H1 (cell line): ENCODE results near the gene NSD2. TPM values are rescaled to one million over a fixed set of nuclear protein-coding genes. Genes with fewer than 3 reads are reported as not detected.

Experiments used
- CTCF ChIA-PET: fragments of 300-600 bp; sonication (Branson Sonifier 250); formaldehyde crosslinking; loops from one replicate; lab custom pipeline; 2021; ENCODE audit not compliant: partially characterized antibody; lab: Charles Lee
- POLR2A ChIA-PET: fragments of 300-600 bp; sonication (Branson Sonifier 250); formaldehyde crosslinking; loops from one replicate; lab custom pipeline; 2021; ENCODE audit warnings: inconsistent platforms; ENCODE audit not compliant: partially characterized antibody; lab: Charles Lee
- DNase-seq, 2 experiments: peaks; one replicate each; pipeline versions ENCODE4 v3.0.0 to v3.0.0-alpha.2; 2010 to 2022; ENCODE audit warnings: low spot score in 2 of 2, low read depth in 1 of 2, mixed read lengths in 1 of 2
- FAIRE-seq: peaks from 2 replicates; lab custom pipeline; 2011; peaks lifted over from hg19 to GRCh38; lab: Jason Lieb, UNC
- H2AFZ ChIP-seq: 2 replicates; pipeline ENCODE4 v1.8.1; 2012; ENCODE audit warnings: low read length, inconsistent platforms
- H2AK5ac ChIP-seq: 2 replicates; pipeline ENCODE4 v1.6.1; 2013; ENCODE audit warnings: low read depth, low read length
- H2BK120ac ChIP-seq: replicated peaks from 2 replicates; pipeline ENCODE3; 2013; ENCODE audit warnings: low read depth, low read length, inconsistent platforms
- H2BK12ac ChIP-seq: 2 replicates; pipeline ENCODE4 v1.6.1; 2013; ENCODE audit warnings: low read depth, low read length
- H2BK15ac ChIP-seq: 2 replicates; pipeline ENCODE4 v1.6.1; 2013; ENCODE audit warnings: low read length
- H2BK20ac ChIP-seq: 2 replicates; pipeline ENCODE4 v1.6.1; 2013; ENCODE audit warnings: low read length
- H2BK5ac ChIP-seq: 2 replicates; pipeline ENCODE4 v1.6.1; 2013; ENCODE audit warnings: low read depth, low read length
- H3K14ac ChIP-seq: 2 replicates; pipeline ENCODE4 v1.6.1; 2013; ENCODE audit warnings: inconsistent platforms; ENCODE audit not compliant: insufficient read length
- H3K18ac ChIP-seq: 2 replicates; pipeline ENCODE4 v1.6.1; 2013; ENCODE audit warnings: low read length; ENCODE audit errors: extremely low read depth
- H3K23ac ChIP-seq: 2 replicates; pipeline ENCODE4 v1.6.1; 2013; ENCODE audit warnings: inconsistent platforms; ENCODE audit not compliant: insufficient read length
- H3K23me2 ChIP-seq: 2 replicates; pipeline ENCODE4 v1.6.1; 2013; ENCODE audit warnings: low read depth, low read length
- H3K27ac ChIP-seq: 2 replicates; pipeline ENCODE4 v1.6.1; 2011; ENCODE audit warnings: low read depth, low read length, inconsistent platforms
- H3K27me3 ChIP-seq, 4 experiments: replicated peaks in 1 of 4; 1 replicate in 1 of 4; 2 replicates in 3 of 4; pipeline versions ENCODE4 v1.6.1 to v1.8.1; 2011 to 2013; ENCODE audit warnings: low read length in 3 of 4, mild to moderate bottlenecking in 3 of 4, inconsistent platforms in 2 of 4, mixed read lengths in 2 of 4, moderate library complexity in 1 of 4; ENCODE audit not compliant: control insufficient read depth in 3 of 4, insufficient read depth in 3 of 4; ENCODE audit errors: extremely low read depth in 1 of 4
- H3K36me3 ChIP-seq, 4 experiments: 2 replicates each; pipeline versions ENCODE4 v1.6.1 to v1.8.1; 2011 to 2013; ENCODE audit warnings: mild to moderate bottlenecking in 4 of 4, low read length in 3 of 4, moderate library complexity in 2 of 4, control low read depth in 1 of 4, inconsistent platforms in 1 of 4; ENCODE audit not compliant: insufficient read depth in 4 of 4, control insufficient read depth in 2 of 4
- H3K4ac ChIP-seq: replicated peaks from 2 replicates; pipeline ENCODE3; 2013; ENCODE audit warnings: low read length, low read depth, mixed read lengths, inconsistent platforms; ENCODE audit not compliant: insufficient read length
- H3K4me1 ChIP-seq, 4 experiments: replicated peaks in 1 of 4; 1 replicate in 1 of 4; 2 replicates in 3 of 4; pipeline versions ENCODE4 v1.6.1 to v1.8.1; 2011 to 2013; ENCODE audit warnings: low read length in 3 of 4, inconsistent platforms in 2 of 4, mixed read lengths in 1 of 4; ENCODE audit not compliant: insufficient read depth in 4 of 4, control insufficient read depth in 3 of 4
- H3K4me2 ChIP-seq, 2 experiments: 2 replicates each; pipeline versions ENCODE4 v1.6.1 to v1.8.1; 2011 to 2013; ENCODE audit warnings: low read depth in 2 of 2, low read length in 2 of 2, control low read depth in 1 of 2, inconsistent platforms in 1 of 2, mild to moderate bottlenecking in 1 of 2; ENCODE audit not compliant: insufficient read depth in 1 of 2
- H3K4me3 ChIP-seq, 4 experiments: fragments of 200-600, 300-600 bp in 1 of 4; sonication (generic), shearing (Covaris generic), sonication (Bioruptor Twin) in 1 of 4; 2 replicates each; pipeline versions ENCODE4 v1.5.1 to v1.8.1; 2011 to 2016; ENCODE audit warnings: low read length in 4 of 4, low read depth in 3 of 4, control low read depth in 2 of 4, inconsistent platforms in 2 of 4, mild to moderate bottlenecking in 2 of 4, mixed read lengths in 1 of 4, moderate library complexity in 1 of 4; ENCODE audit not compliant: insufficient read depth in 2 of 4; ENCODE audit errors: extremely low read depth in 1 of 4
- H3K56ac ChIP-seq: replicated peaks from 2 replicates; pipeline ENCODE3; 2013; ENCODE audit warnings: low read depth, mild to moderate bottlenecking, mixed read lengths, low read length, inconsistent platforms; ENCODE audit not compliant: insufficient read length
- H3K79me1 ChIP-seq: 2 replicates; pipeline ENCODE4 v1.6.1; 2013; ENCODE audit warnings: low read depth, low read length, control low read depth
- H3K79me2 ChIP-seq, 2 experiments: 2 replicates each; pipeline versions ENCODE4 v1.6.1 to v1.8.1; 2012 to 2013; ENCODE audit warnings: low read length in 2 of 2, mild to moderate bottlenecking in 2 of 2, inconsistent platforms in 1 of 2; ENCODE audit not compliant: insufficient read depth in 2 of 2, control insufficient read depth in 1 of 2
- H3K9ac ChIP-seq, 4 experiments: replicated peaks in 1 of 4; 1 replicate in 1 of 4; 2 replicates in 3 of 4; pipeline versions ENCODE4 v1.6.1 to v1.8.1; 2011 to 2013; ENCODE audit warnings: low read depth in 3 of 4, low read length in 3 of 4, control low read depth in 2 of 4, mild to moderate bottlenecking in 2 of 4, moderate library complexity in 2 of 4, inconsistent platforms in 1 of 4; ENCODE audit errors: extremely low read depth in 1 of 4
- H3K9me3 ChIP-seq, 2 experiments: 2 replicates each; pipeline versions ENCODE4 v1.6.1 to v1.8.1; 2012 to 2013; ENCODE audit warnings: mild to moderate bottlenecking in 2 of 2, moderate library complexity in 2 of 2, control low read depth in 1 of 2, inconsistent platforms in 1 of 2, low read depth in 1 of 2, low read length in 1 of 2, mixed read lengths in 1 of 2; ENCODE audit not compliant: insufficient read depth in 2 of 2
- H4K20me1 ChIP-seq, 2 experiments: replicated peaks in 1 of 2; 2 replicates each; pipeline versions ENCODE3 to v1.8.1; 2011 to 2013; ENCODE audit warnings: inconsistent platforms in 2 of 2, low read length in 2 of 2, mild to moderate bottlenecking in 1 of 2; ENCODE audit not compliant: insufficient read depth in 2 of 2, control insufficient read depth in 1 of 2
- H4K5ac ChIP-seq: 2 replicates; pipeline ENCODE4 v1.6.1; 2013; ENCODE audit warnings: low read length, low read depth, mixed read lengths, inconsistent platforms; ENCODE audit not compliant: insufficient read length
- H4K8ac ChIP-seq: 2 replicates; pipeline ENCODE4 v1.8.0; 2013; ENCODE audit warnings: mild to moderate bottlenecking, moderate library complexity, low read length, inconsistent platforms; ENCODE audit not compliant: insufficient read depth; ENCODE audit errors: extremely low read depth
- H4K91ac ChIP-seq: replicated peaks from 2 replicates; pipeline ENCODE3; 2013; ENCODE audit warnings: low read length, mixed read lengths, inconsistent platforms; ENCODE audit not compliant: insufficient read length
- BCL11A ChIP-seq, 2 experiments: IDR thresholded peaks; one replicate each; pipeline ENCODE4 v1.6.1; 2011; ENCODE audit warnings: low read depth in 2 of 2, low read length in 2 of 2, mild to moderate bottlenecking in 2 of 2
- CTCF ChIP-seq, 3 experiments: IDR thresholded peaks; 1 replicate in 2 of 3; 2 replicates in 1 of 3; pipeline versions ENCODE4 v1.5.1 to v1.6.1; 2011; ENCODE audit warnings: low read length in 3 of 3, mild to moderate bottlenecking in 3 of 3, inconsistent platforms in 2 of 3, low read depth in 1 of 3, moderate library complexity in 1 of 3; ENCODE audit not compliant: insufficient read depth in 1 of 3; ENCODE audit errors: control extremely low read depth in 1 of 3
- GABPA ChIP-seq: IDR thresholded peaks from 2 replicates; pipeline ENCODE4 v1.6.1; 2011; ENCODE audit warnings: mild to moderate bottlenecking, low read length, moderate library complexity, borderline replicate concordance; ENCODE audit not compliant: insufficient read depth
- HDAC2 ChIP-seq, 2 experiments: fragments of 300-600 bp in 1 of 2; sonication (generic) in 1 of 2; IDR thresholded peaks; 2 replicates each; pipeline ENCODE4 v1.6.1; 2011 to 2012; ENCODE audit warnings: low read depth in 2 of 2, low read length in 2 of 2, mild to moderate bottlenecking in 2 of 2, moderate library complexity in 2 of 2, borderline replicate concordance in 1 of 2, inconsistent platforms in 1 of 2
- MAFK ChIP-seq: IDR thresholded peaks from 2 replicates; pipeline ENCODE4 v1.6.1; 2012; ENCODE audit warnings: low read depth, mild to moderate bottlenecking, improper control_type of control experiment, low read length
- SIN3A ChIP-seq, 2 experiments: IDR thresholded peaks in 1 of 2; conservative IDR thresholded peaks in 1 of 2; 2 replicates each; pipeline ENCODE4 v1.6.1; 2011 to 2012; ENCODE audit warnings: low read length in 2 of 2, improper control_type of control experiment in 1 of 2, low read depth in 1 of 2, mild to moderate bottlenecking in 1 of 2
- SP4 ChIP-seq: IDR thresholded peaks from 2 replicates; pipeline ENCODE4 v1.6.1; 2012; ENCODE audit warnings: low read length, inconsistent platforms
- TAF1 ChIP-seq: IDR thresholded peaks from 2 replicates; pipeline ENCODE4 v1.6.1; 2011; ENCODE audit warnings: mild to moderate bottlenecking, low read depth, low read length
- TAF7 ChIP-seq: optimal IDR thresholded peaks from 2 replicates; pipeline ENCODE3; 2011; ENCODE audit warnings: low read depth, mild to moderate bottlenecking, inconsistent platforms, low read length, moderate library complexity, borderline replicate concordance
- WGBS, 2 experiments: shearing (Covaris generic) in 1 of 2; methylation state at CpG; one replicate each; pipeline versions ENCODE4 v1.1.6 to v1.1.7; 2013 to 2015; ENCODE audit warnings: low lambda C conversion rate in 2 of 2, mixed read lengths in 2 of 2, inconsistent platforms in 1 of 2, low coverage in 1 of 2, missing lambda C conversion rate in 1 of 2; ENCODE audit not compliant: insufficient replicate concordance in 2 of 2, insufficient coverage in 1 of 2, insufficient read length in 1 of 2; ENCODE audit errors: extremely low coverage in 1 of 2, missing lambda C conversion rate in 1 of 2; 5-methylcytosine and 5-hydroxymethylcytosine counted together
- polyA plus RNA-seq, 7 experiments: library from polyadenylated mRNA; depleted of rRNA in 3 of 7; stranded (reverse) in 5 of 7; unstranded in 2 of 7; fragments of >200 nt in 5 of 7; fragments of 200-250 nt in 2 of 7; gene quantifications; 1 replicate in 5 of 7; 2 replicates in 1 of 7; 4 replicates in 1 of 7; pipeline versions ENCODE4 v1.2.1 to v1.2.3, GENCODE V29; 2011 to 2013; ENCODE audit warnings: missing spikeins in 2 of 7, mixed read lengths in 2 of 7
- total RNA-seq: library from RNA; stranded (reverse); fragmentation: NEBNext Ultra II Directional; extraction: Animal tissue kit (Norgen Biotek cat#: 25700); gene quantifications from 2 replicates; pipeline ENCODE4 v1.2.1, GENCODE V29; 2021

The NSD2 gene
- total and polyA plus RNA-seq, 2 of the 8 experiments (the other 6 are each of a cell fraction or from before 2014, with no cell fraction given), result 26.7 to 129 TPM

- Histone ChIP-seq H2AK5ac (no peak overlapping the region), H3K18ac (peak overlapping the region; percentile 95), H3K4me2 (peak overlapping the region; percentile 61 to 78), H3K79me1 (peaks cover 9% of the 10 kb centered on the region; the same call in 1 of the 2 replicates), H3K79me2 (peaks cover 11 to 33% of the 10 kb centered on the region in 2 experiments), H2BK15ac (0 out of 2 replicates have a peak overlapping the region, but pooled peaks have one; percentile 31), H4K5ac (peak overlapping the region; percentile 13), H3K9me3 (no peaks in the 10 kb centered on the region), H3K27me3 (peaks cover 18 to 40% (median 39%) of the 10 kb centered on the region in 4 experiments), H3K23me2 (peaks cover 8% of the 10 kb centered on the region), H3K4ac (no peak overlapping the region), H2BK120ac (no peak overlapping the region), H4K91ac (no peak overlapping the region), H2BK20ac (no peak overlapping the region), H3K4me1 (peaks cover 0 to 9% (median 5%) of the 10 kb centered on the region in 4 experiments; a peak in 6 of 7 replicates), H2BK5ac (no peak overlapping the region; the same call in 1 of the 2 replicates), H2BK12ac (peak overlapping the region; percentile 17; the same call in 1 of the 2 replicates), H4K8ac (peak overlapping the region; percentile 95; the same call in 1 of the 2 replicates), H3K36me3 (no peaks in the 10 kb centered on the region), H2AFZ (no peak overlapping the region), H3K14ac (no peak overlapping the region), H3K56ac (peak overlapping the region; percentile 10), H3K9ac (peak overlapping the region in 3 of 4 experiments; percentile 76 to 87 (median 85); a peak in 4 of 7 replicates), H3K4me3 (peak overlapping the region; percentile 38 to 63 (median 52)), H4K20me1 (peaks cover 12 to 16% of the 10 kb centered on the region in 2 experiments), H3K23ac (no peak overlapping the region), H3K27ac (peak overlapping the region; percentile 76; the same call in 1 of the 2 replicates)
- FAIRE-seq (no peak), DNase-seq (peak in 1 of 2 experiments; percentile 33)
- POLR2A ChIA-PET, result interaction anchor here (1.0 to 1.7 kb wide), 3 partner anchors 11 to 16 kb away, joined by 5 to 6 read pairs (median 5); partner anchors contain the start of gene LETM1
- 3% methylated on average over 9 of the region's 22 CpGs; no CpG with 5 or more reads in 1 of the 2 experiments for WGBS, 2 experiments
- CTCF ChIA-PET, result interaction anchor here (0.6 to 1.9 kb wide), 4 partner anchors 30 to 552 kb away, joined by 3 to 6 read pairs (median 4); no protein-coding TSS in a partner anchor
- TF ChIP-seq CTCF (IDR thresholded peaks at IDR 0.05; ENCODE audit: control extremely low read depth in 1 of 3, insufficient read depth in 1 of 3, low read depth in 1 of 3, low read length in 3 of 3) (no peak), HDAC2 (IDR thresholded peaks at IDR 0.05; ENCODE audit: borderline replicate concordance in 1 of 2, low read depth in 2 of 2, low read length in 2 of 2) (no peak), TAF7 (peak; percentile 56), TAF1 (peak; percentile 69; the same call in 1 of the 2 replicates), SIN3A (conservative IDR thresholded peaks at IDR 0.05 in 1 of 2, IDR thresholded peaks at IDR 0.05 in 1 of 2; ENCODE audit: low read depth in 1 of 2, low read length in 2 of 2) (peak in 1 of 2 experiments; percentile 54; a peak in 1 of 4 replicates), SP4 (0 out of 2 replicates have a peak, but pooled peaks have one; percentile 39), GABPA (0 out of 2 replicates have a peak, but pooled peaks have one; percentile 24), MAFK (no peak), BCL11A (IDR thresholded peaks at IDR 0.05; ENCODE audit: low read depth in 2 of 2, low read length in 2 of 2) (no peak)
Observed at GRCh38 chr4:1870328-1870577, 940 bp upstream of the NSD2 start.
